Measurements from ENCODE around the gene CEP128.
"Not testable (repeated sequence)": the region's sequence is repeated elsewhere in the genome, so short reads cannot be mapped to it uniquely, and the experiment has no call there.

The CEP128 gene

GRCh38 chr14:80954687-80955299 is 13.3 kb upstream of the CEP128 start:
- DNase-seq: peak in 56 of 58 donors; percentile 16 to 81 (median 57)

- not testable (repeated sequence) for DNase-seq
These were observed 11.7 kb upstream of the CEP128 start for GRCh38 chr14:80953211-80953610.

GRCh38 chr14:80951491-80951890 is 10.0 kb upstream of the CEP128 start:
- no peak for DNase-seq

- no peak for DNase-seq
These were observed 6.8 kb upstream of the CEP128 start for GRCh38 chr14:80948291-80948690.

- DNase-seq: no peak
These were observed 5.3 kb upstream of the CEP128 start for GRCh38 chr14:80946797-80947196.

- no peak for DNase-seq
These were observed 4.6 kb upstream of the CEP128 start for GRCh38 chr14:80946187-80946586.

GRCh38 chr14:80944861-80945617 is 3.5 kb upstream of the CEP128 start:
- no peak for DNase-seq

GRCh38 chr14:80942191-80942600 is 658 bp upstream of the CEP128 start:
- DNase-seq: no peak

GRCh38 chr14:80940146-80940545 is 1.4 kb downstream of the CEP128 start:
- DNase-seq: no peak

- DNase-seq: no peak
These were observed 7.9 kb downstream of the CEP128 start for GRCh38 chr14:80933686-80934085.

- DNase-seq: no peak
These were observed 8.3 kb downstream of the CEP128 start for GRCh38 chr14:80933282-80933681.

GRCh38 chr14:80930836-80931389 is 10.6 kb downstream of the CEP128 start:
- DNase-seq: no peak

- no peak for DNase-seq
These were observed 11.4 kb downstream of the CEP128 start for GRCh38 chr14:80930095-80930494.

GRCh38 chr14:80927083-80927989 is 14.2 kb downstream of the CEP128 start:
- DNase-seq: no peak

GRCh38 chr14:80926397-80927082 is 15.0 kb downstream of the CEP128 start:
- no peak for DNase-seq

GRCh38 chr14:80924365-80925103 is 17.0 kb downstream of the CEP128 start:
- no peak for DNase-seq

GRCh38 chr14:80923368-80923767 is 18.2 kb downstream of the CEP128 start:
- no peak for DNase-seq

- no peak for DNase-seq
These were observed 21.9 kb downstream of the CEP128 start for GRCh38 chr14:80919622-80920021.

- not testable (repeated sequence) for DNase-seq
These were observed 29.5 kb downstream of the CEP128 start for GRCh38 chr14:80912013-80912412.

- DNase-seq: no peak
These were observed 34.6 kb downstream of the CEP128 start for GRCh38 chr14:80906946-80907345.

All from anterior cingulate cortex (tissue), 58 donors.